Middle frontal gyrus (tissue), 1 donor: ENCODE measurements around the gene SORCS3.

Source experiments
- DNase-seq: peaks from one replicate; pipeline ENCODE4 v3.0.0-alpha.2; 2015; ENCODE audit warnings: low spot score; ENCODE audit errors: extremely low spot score

The SORCS3 gene

GRCh38 chr10:104834580-104834979 lies 193.5 kb downstream of the SORCS3 start:
- DNase-seq, result no peak

- DNase-seq, result no peak
Observed at GRCh38 chr10:104835422-104835821, 194.3 kb downstream of the SORCS3 start.

- no peak for DNase-seq
Observed at GRCh38 chr10:104842704-104843103, 201.6 kb downstream of the SORCS3 start.

GRCh38 chr10:104844073-104844472 lies 203.0 kb downstream of the SORCS3 start:
- DNase-seq, result no peak

- no peak for DNase-seq
Observed at GRCh38 chr10:104850023-104850422, 208.9 kb downstream of the SORCS3 start.

- DNase-seq, result no peak
Observed at GRCh38 chr10:104867966-104868598, 227.0 kb downstream of the SORCS3 start.

- DNase-seq, result no peak
Observed at GRCh38 chr10:104872691-104873090, 231.6 kb downstream of the SORCS3 start.

GRCh38 chr10:104873161-104873560 lies 232.1 kb downstream of the SORCS3 start:
- no peak for DNase-seq

- DNase-seq, result no peak
Observed at GRCh38 chr10:104875561-104875960, 234.5 kb downstream of the SORCS3 start.

- no peak for DNase-seq
Observed at GRCh38 chr10:104880624-104881398, 239.7 kb downstream of the SORCS3 start.

GRCh38 chr10:104881740-104882139 lies 240.7 kb downstream of the SORCS3 start:
- DNase-seq, result no peak

- no peak for DNase-seq
Observed at GRCh38 chr10:104892879-104893617, 252.0 kb downstream of the SORCS3 start.

- no peak for DNase-seq
Observed at GRCh38 chr10:104893701-104894100, 252.6 kb downstream of the SORCS3 start.

- DNase-seq, result no peak
Observed at GRCh38 chr10:104894681-104895080, 253.6 kb downstream of the SORCS3 start.

- no peak for DNase-seq
Observed at GRCh38 chr10:104895541-104895940, 254.5 kb downstream of the SORCS3 start.

- no peak for DNase-seq
Observed at GRCh38 chr10:104895981-104896380, 254.9 kb downstream of the SORCS3 start.

GRCh38 chr10:104897696-104898095 lies 256.6 kb downstream of the SORCS3 start:
- no peak for DNase-seq

- DNase-seq, result no peak
Observed at GRCh38 chr10:104899779-104900178, 258.7 kb downstream of the SORCS3 start.

GRCh38 chr10:104903433-104903832 lies 262.3 kb downstream of the SORCS3 start:
- DNase-seq, result no peak

- no peak for DNase-seq
Observed at GRCh38 chr10:104904753-104905323, 263.7 kb downstream of the SORCS3 start.

GRCh38 chr10:104906112-104906511 lies 265.0 kb downstream of the SORCS3 start:
- DNase-seq, result no peak

GRCh38 chr10:104907521-104907920 lies 266.4 kb downstream of the SORCS3 start:
- DNase-seq, result no peak
